ENCODE measurements around the gene ATOH7. TPM values are rescaled to one million over a fixed set of nuclear protein-coding genes. Genes with fewer than 3 reads are reported as not detected.
"Not testable (repeated sequence)": the region's sequence is repeated elsewhere in the genome, so short reads cannot be mapped to it uniquely, and the experiment has no call there.

Gene ATOH7
- 0.30 to 0.44 TPM (median 0.31 TPM) in 3 replicates for total RNA-seq (2021)
- percentile 30 among the genes with signal in this experiment for Bru-seq, nascent RNA
- long read RNA-seq, experiment 1, partial matches to known transcripts = 0 of 2 reads
- long read RNA-seq, experiment 1, other reads (novel, unspliced or antisense) = 0 of 2 reads
- long read RNA-seq, experiment 2 = 0 reads
- long read RNA-seq, experiment 3 = 0 reads

DNA sequence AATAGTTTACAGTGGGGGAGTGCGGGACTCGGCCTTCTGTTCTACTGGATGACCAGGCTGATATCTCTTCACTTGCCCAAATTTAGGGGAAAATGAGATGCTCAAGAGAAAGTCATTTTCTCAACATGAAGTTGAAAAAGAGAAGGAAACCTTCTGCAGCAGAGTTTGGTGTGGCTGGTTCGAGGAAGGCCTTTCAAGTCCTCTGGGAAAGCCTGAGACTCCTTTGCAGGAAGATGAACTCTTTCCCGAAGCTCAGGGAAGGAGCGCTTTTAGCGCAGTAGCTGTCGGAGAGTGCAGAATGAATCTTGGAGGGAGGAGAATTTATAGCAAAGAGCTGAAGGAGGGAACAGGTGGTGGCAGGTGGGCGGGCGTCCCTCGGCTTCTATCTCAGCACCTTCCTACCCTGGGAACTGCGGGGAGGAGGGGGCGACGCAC is at the start of gene ATOH7:
TSS of gene ATOH7 (minus strand) at position 297 of the 435 bp plus-strand sequence. CDS start 436 bp downstream, outside the sequence.
- TF ChIP-seq ZNF121 (CRISPR knock-in tag; IDR thresholded peaks at IDR 0.05) = no peak
- TF ChIP-seq HMGA2 (CRISPR knock-in tag; IDR thresholded peaks at IDR 0.05) = no peak
- no peak for TF ChIP-seq FOXJ3 (CRISPR knock-in tag; IDR thresholded peaks at IDR 0.05; ENCODE audit: borderline replicate concordance)
- TF ChIP-seq FOXK1 (CRISPR knock-in tag; IDR thresholded peaks at IDR 0.05) = no peak
- TF ChIP-seq, protein P1, sequence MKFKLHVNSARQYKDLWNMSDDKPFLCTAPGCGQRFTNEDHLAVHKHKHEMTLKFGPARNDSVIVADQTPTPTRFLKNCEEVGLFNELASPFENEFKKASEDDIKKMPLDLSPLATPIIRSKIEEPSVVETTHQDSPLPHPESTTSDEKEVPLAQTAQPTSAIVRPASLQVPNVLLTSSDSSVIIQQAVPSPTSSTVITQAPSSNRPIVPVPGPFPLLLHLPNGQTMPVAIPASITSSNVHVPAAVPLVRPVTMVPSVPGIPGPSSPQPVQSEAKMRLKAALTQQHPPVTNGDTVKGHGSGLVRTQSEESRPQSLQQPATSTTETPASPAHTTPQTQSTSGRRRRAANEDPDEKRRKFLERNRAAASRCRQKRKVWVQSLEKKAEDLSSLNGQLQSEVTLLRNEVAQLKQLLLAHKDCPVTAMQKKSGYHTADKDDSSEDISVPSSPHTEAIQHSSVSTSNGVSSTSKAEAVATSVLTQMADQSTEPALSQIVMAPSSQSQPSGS (CRISPR knock-in tag; IDR thresholded peaks at IDR 0.05; ENCODE audit: borderline replicate concordance, low read depth) = no peak
- TF ChIP-seq, protein P2, sequence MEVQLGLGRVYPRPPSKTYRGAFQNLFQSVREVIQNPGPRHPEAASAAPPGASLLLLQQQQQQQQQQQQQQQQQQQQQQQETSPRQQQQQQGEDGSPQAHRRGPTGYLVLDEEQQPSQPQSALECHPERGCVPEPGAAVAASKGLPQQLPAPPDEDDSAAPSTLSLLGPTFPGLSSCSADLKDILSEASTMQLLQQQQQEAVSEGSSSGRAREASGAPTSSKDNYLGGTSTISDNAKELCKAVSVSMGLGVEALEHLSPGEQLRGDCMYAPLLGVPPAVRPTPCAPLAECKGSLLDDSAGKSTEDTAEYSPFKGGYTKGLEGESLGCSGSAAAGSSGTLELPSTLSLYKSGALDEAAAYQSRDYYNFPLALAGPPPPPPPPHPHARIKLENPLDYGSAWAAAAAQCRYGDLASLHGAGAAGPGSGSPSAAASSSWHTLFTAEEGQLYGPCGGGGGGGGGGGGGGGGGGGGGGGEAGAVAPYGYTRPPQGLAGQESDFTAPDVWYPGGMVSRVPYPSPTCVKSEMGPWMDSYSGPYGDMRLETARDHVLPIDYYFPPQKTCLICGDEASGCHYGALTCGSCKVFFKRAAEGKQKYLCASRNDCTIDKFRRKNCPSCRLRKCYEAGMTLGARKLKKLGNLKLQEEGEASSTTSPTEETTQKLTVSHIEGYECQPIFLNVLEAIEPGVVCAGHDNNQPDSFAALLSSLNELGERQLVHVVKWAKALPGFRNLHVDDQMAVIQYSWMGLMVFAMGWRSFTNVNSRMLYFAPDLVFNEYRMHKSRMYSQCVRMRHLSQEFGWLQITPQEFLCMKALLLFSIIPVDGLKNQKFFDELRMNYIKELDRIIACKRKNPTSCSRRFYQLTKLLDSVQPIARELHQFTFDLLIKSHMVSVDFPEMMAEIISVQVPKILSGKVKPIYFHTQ (CRISPR knock-in tag; IDR thresholded peaks at IDR 0.05) = no peak
- no peak for TF ChIP-seq TP53 (CRISPR knock-in tag; IDR thresholded peaks at IDR 0.05)
- H3K4me3 Mint-ChIP-seq = peak within 1 kb of the TSS; percentile 77
- ATAC-seq = peak; percentile 38
- H3K27me3 Mint-ChIP-seq (ENCODE audit: low read depth) = peaks cover 69% of the 10 kb centered on the region
- peaks cover 11% of the 10 kb centered on the region for H3K4me1 Mint-ChIP-seq
- peak; percentile 33 for DNase-seq (ENCODE audit: low spot score)
- no peaks in the 10 kb centered on the region for H3K36me3 Mint-ChIP-seq
- CTCF ChIA-PET = interaction anchor here (0.8 to 2.5 kb wide), 4 partner anchors 9 to 175 kb away, joined by 3 to 16 read pairs (median 5); partner anchors contain the start of gene RUFY2
- H3K9me3 Mint-ChIP-seq = no peaks in the 10 kb centered on the region
- POLR2A ChIA-PET = interaction anchor here (0.7 to 2.7 kb wide), 3 partner anchors 18 to 377 kb away, joined by 3 to 42 read pairs (median 3); partner anchors contain the start of genes HNRNPH3 and PBLD
- no peak within 1 kb of the TSS; the same call in 1 of the 2 replicates for H3K27ac Mint-ChIP-seq

DNA sequence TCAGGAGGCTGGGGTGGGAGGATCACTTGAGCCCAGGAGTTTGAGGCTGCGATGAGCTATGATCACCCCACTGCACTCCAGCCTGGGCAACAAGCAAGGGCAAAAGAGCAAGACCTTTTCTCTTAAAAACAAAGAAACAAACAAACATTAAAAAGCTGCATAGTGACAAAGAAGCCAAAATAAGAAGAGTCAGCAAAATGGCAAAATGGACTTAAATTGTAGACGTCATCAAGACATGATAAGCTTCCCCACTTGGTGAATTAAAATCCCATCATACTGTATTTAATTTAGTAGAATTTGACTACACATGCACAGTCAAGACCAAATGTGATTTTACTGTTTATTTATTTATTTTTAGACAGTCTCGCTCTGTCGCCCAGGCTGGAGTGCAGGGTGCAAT is 48.8 kb upstream of the ATOH7 start:
- no peak overlapping the region for H3K4me3 Mint-ChIP-seq
- H3K27me3 Mint-ChIP-seq (ENCODE audit: low read depth) = peaks cover 5% of the 10 kb centered on the region
- ChIA-PET POLR2A (no interaction called here), CTCF (no interaction called here)
- ATAC-seq (no peak), DNase-seq (ENCODE audit: low spot score) (no peak)
- peaks cover 37% of the 10 kb centered on the region for H3K9me3 Mint-ChIP-seq
- no peak overlapping the region for H3K27ac Mint-ChIP-seq
- no peaks in the 10 kb centered on the region for H3K4me1 Mint-ChIP-seq
- H3K36me3 Mint-ChIP-seq = peaks cover 26% of the 10 kb centered on the region
- TF ChIP-seq OVOL2 (CRISPR knock-in tag; IDR thresholded peaks at IDR 0.05; ENCODE audit: borderline replicate concordance) (no peak), FOXP1 (CRISPR knock-in tag; IDR thresholded peaks at IDR 0.05; ENCODE audit: borderline replicate concordance) (no peak), ETV6 (CRISPR knock-in tag; IDR thresholded peaks at IDR 0.05) (no peak), CREB1 (CRISPR knock-in tag; IDR thresholded peaks at IDR 0.05) (no peak), ESRRA (CRISPR knock-in tag; IDR thresholded peaks at IDR 0.05; ENCODE audit: borderline replicate concordance) (no peak), ZNF416 (CRISPR knock-in tag; IDR thresholded peaks at IDR 0.05) (no peak)
- TF ChIP-seq, protein P3, sequence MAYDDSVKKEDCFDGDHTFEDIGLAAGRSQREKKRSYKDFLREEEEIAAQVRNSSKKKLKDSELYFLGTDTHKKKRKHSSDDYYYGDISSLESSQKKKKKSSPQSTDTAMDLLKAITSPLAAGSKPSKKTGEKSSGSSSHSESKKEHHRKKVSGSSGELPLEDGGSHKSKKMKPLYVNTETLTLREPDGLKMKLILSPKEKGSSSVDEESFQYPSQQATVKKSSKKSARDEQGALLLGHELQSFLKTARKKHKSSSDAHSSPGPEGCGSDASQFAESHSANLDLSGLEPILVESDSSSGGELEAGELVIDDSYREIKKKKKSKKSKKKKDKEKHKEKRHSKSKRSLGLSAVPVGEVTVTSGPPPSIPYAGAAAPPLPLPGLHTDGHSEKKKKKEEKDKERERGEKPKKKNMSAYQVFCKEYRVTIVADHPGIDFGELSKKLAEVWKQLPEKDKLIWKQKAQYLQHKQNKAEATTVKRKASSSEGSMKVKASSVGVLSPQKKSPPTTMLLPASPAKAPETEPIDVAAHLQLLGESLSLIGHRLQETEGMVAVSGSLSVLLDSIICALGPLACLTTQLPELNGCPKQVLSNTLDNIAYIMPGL (CRISPR knock-in tag; IDR thresholded peaks at IDR 0.05) = no peak

DNA sequence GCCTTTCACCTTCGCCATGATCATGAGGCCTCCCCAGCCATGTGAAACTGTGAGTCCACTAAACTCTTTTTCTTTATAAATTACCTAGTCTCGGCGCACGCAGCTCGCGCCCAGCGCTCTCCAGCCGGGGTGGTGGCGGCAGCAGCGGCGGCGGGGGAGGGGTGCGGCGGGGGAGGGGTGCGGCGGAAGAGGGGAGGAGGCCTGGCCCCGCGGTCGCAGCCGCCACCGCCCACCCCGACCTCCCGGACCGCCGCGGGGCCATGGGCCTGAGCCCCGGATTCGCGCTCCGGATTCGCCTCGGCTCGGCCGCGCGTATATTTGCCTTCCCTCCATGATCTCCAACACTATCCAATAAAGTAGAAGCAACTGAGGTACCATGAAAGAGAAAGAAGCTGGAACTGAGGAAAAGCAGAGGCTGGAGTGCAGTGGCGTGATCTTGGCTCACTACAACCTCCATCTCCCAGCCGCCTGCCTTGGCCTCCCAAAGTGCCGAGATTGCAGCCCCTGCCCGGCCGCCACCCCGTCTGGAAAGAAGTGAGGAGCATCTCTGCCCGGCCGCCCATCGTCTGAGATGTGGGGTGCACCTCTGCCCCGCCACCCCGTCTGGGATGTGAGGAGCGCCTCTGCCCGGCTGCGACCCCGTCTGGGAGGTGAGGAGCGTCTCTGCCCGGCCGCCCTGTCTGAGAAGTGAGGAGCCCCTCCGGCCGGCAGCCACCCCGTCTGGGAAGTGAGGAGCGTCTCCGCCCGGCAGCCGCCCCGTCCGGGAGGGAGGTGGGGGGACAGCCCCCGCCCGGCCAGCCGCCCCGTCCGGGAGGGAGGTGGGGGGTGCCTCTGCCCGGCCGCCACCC is 47.2 kb upstream of the ATOH7 start:
- CTCF ChIA-PET; H3K4me1 Mint-ChIP-seq; DNase-seq (ENCODE audit: low spot score); ATAC-seq; H3K27ac Mint-ChIP-seq; H3K4me3 Mint-ChIP-seq; POLR2A ChIA-PET; H3K27me3 Mint-ChIP-seq (ENCODE audit: low read depth): not testable (repeated sequence)
- Mint-ChIP-seq H3K36me3 (peaks cover 26% of the 10 kb centered on the region), H3K9me3 (peaks cover 43% of the 10 kb centered on the region)

DNA sequence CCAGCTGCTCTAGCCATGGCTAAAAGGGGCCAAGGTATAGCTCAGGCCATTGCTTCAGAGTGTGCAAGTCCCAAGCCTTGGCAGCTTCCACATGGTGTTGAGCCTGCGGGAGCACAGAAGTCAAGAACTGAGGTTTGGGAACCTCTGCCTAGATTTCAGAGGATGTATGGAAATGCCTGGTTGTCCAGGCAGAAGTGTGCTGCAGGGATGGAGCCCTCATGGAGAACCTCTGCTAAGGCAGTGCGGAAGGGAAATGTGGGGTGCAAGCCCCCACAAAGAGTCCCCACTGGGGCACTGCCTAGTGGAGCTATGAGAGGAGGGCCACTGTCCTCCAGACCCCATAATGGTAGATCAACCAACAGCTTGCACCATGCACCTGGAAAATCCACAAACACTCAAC is 45.9 kb upstream of the ATOH7 start:
- POLR2A ChIA-PET; H3K27ac Mint-ChIP-seq; H3K27me3 Mint-ChIP-seq (ENCODE audit: low read depth); H3K4me3 Mint-ChIP-seq; H3K4me1 Mint-ChIP-seq; CTCF ChIA-PET; DNase-seq (ENCODE audit: low spot score); ATAC-seq: not testable (repeated sequence)
- Mint-ChIP-seq H3K36me3 (peaks cover 26% of the 10 kb centered on the region), H3K9me3 (peaks cover 48% of the 10 kb centered on the region)
